HUES6 (cell line): ENCODE data around the gene EDN2.

Experiments
- H3K27ac ChIP-seq: 2 replicates; pipeline ENCODE4 v1.7.0; 2013; ENCODE audit warnings: low read depth, mild to moderate bottlenecking, low read length, inconsistent platforms
- H3K27me3 ChIP-seq: 2 replicates; pipeline ENCODE4 v1.6.1; 2013; ENCODE audit warnings: low read length; ENCODE audit not compliant: control insufficient read depth, insufficient read depth
- H3K36me3 ChIP-seq: 2 replicates; pipeline ENCODE4 v1.6.1; 2013; ENCODE audit warnings: low read length; ENCODE audit not compliant: control insufficient read depth, insufficient read depth
- H3K4me1 ChIP-seq: 2 replicates; pipeline ENCODE4 v1.6.1; 2013; ENCODE audit warnings: low read length; ENCODE audit not compliant: control insufficient read depth, insufficient read depth
- H3K4me3 ChIP-seq: 2 replicates; pipeline ENCODE4 v1.5.1; 2013; ENCODE audit warnings: low read depth, low read length
- H3K9ac ChIP-seq: one replicate; pipeline ENCODE4 v1.6.1; 2013; ENCODE audit warnings: mild to moderate bottlenecking, low read length
- H3K9me3 ChIP-seq: 2 replicates; pipeline ENCODE4 v1.6.1; 2013; ENCODE audit warnings: low read depth, low read length; ENCODE audit not compliant: control insufficient read depth, insufficient read depth

The EDN2 gene

DNA sequence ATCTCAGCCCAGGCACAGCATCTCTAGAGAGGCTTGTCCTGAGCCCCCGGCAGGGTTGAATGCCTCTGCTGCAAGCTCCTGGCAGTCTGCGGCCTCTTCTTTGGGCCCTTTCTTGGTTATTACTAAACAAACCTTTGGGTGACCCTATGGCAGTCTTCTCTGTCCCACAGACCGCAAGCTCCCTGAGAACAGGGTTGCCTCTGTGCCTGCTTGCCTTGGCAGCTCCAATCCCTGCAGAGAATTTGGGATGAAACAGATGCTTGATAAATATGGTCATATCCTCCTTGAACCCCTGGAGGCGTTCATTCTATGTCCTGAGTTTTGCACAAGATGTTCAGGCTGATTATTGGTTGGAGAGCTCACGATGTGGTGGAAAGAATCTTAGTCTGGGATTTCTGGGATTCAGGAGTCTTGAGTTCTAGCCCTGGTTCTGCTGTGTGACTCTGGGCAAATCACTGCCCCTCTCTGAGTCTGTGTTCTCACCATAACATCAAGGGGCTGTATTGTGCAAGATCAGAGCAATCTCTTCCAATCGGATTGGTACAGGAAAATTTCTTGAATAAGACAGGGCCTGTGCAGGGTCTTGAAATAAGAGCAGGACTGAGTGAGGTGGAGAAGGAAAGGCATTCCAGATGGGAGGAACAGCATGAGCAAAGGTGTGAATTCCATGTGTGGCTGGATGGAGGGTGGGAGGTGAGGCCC lies 49.6 kb downstream of the EDN2 start:
- no peak overlapping the region for H3K4me3 ChIP-seq
- H3K27ac ChIP-seq, result peak overlapping the region; percentile 51; the same call in 1 of the 2 replicates
- peaks cover 50% of the 10 kb centered on the region for H3K4me1 ChIP-seq
- H3K27me3 ChIP-seq, result peaks cover 6% of the 10 kb centered on the region; the same call in 1 of the 2 replicates
- no peaks in the 10 kb centered on the region for H3K9me3 ChIP-seq
- peak overlapping the region; percentile 50 for H3K9ac ChIP-seq
- H3K36me3 ChIP-seq, result no peaks in the 10 kb centered on the region

- H3K27ac ChIP-seq, result no peak overlapping the region; the same call in 1 of the 2 replicates
Measured at GRCh38 chr1:41434306-41434705, 50.2 kb downstream of the EDN2 start.

DNA sequence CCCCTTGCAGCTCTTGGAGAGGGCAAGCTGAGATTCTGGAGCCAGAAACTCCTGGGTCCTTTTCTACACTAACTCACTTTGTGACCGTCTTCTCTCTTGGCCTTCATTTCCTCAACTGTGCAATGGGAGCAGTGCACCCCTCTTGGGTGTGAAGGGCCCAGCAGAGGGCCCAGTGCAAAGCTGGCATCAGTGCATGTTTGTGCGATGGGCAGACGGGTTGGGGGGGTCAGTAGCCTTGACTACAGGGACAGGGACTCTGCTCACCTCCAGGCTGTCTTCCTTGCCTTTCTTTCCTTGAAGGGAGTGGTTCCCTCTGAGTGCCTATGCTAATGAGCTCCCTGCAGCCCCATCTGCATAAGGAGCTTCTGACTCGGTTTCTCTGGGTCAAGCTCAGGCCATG lies 51.0 kb downstream of the EDN2 start:
- H3K4me1 ChIP-seq, result peaks cover 50% of the 10 kb centered on the region
- no peak overlapping the region for H3K27ac ChIP-seq
- H3K9me3 ChIP-seq, result no peaks in the 10 kb centered on the region
- H3K9ac ChIP-seq, result no peak overlapping the region
- peaks cover 6% of the 10 kb centered on the region; the same call in 1 of the 2 replicates for H3K27me3 ChIP-seq
- no peak overlapping the region for H3K4me3 ChIP-seq
- H3K36me3 ChIP-seq, result no peaks in the 10 kb centered on the region

More at GRCh38 chr1:41434306-41434705, 50.2 kb downstream of the EDN2 start:
- peaks cover 50% of the 10 kb centered on the region for H3K4me1 ChIP-seq
- H3K4me3 ChIP-seq, result no peak overlapping the region
- H3K27me3 ChIP-seq, result peaks cover 6% of the 10 kb centered on the region; the same call in 1 of the 2 replicates
- no peaks in the 10 kb centered on the region for H3K9me3 ChIP-seq
- no peak overlapping the region for H3K9ac ChIP-seq
- no peaks in the 10 kb centered on the region for H3K36me3 ChIP-seq

DNA sequence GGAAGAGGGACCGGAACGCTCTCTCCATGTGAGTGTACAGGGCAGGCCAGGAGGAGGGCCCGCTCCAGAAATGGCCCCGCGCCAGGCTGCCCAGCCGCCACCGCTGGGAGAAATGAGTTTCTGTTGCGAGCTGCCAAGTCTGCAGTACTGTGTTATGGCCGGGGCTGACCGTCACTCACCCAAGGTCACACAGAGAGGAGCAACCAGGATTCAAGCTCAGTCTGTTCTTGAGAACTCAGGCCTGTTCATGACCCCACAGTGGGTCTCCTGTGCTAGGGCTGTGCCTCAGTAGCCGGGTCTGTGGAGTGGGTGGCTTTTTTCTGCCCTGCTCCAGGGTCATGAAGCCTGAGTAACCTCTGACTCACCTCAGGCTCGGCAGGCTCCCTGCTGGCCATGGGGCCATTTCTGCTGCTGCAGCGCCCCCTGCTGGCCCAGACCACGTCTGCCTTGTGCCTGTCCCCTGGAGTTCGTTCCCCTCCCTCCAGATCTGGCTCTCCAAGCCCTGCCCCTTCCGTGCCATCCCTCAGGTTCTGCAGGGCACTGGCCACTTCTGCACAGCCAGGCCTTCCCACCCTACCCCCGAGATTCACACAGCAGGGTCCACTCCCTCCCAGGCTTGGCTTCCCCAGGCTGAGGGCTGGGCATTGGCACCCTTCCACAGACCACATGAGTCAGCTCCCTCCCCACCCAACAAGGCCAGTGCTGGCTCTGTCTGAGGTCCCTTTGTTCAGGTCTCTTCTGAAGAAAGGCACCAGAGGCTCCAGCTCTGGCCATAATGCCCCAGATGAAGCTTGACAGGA lies 51.8 kb downstream of the EDN2 start:
- Histone ChIP-seq H3K27ac (no peak overlapping the region), H3K4me3 (no peak overlapping the region), H3K27me3 (peaks cover 6% of the 10 kb centered on the region; the same call in 1 of the 2 replicates), H3K9me3 (no peaks in the 10 kb centered on the region), H3K9ac (no peak overlapping the region), H3K36me3 (no peaks in the 10 kb centered on the region), H3K4me1 (peaks cover 50% of the 10 kb centered on the region)

- H3K36me3 ChIP-seq, result no peaks in the 10 kb centered on the region
- H3K4me1 ChIP-seq, result peaks cover 41% of the 10 kb centered on the region
- no peaks in the 10 kb centered on the region for H3K9me3 ChIP-seq
- no peak overlapping the region for H3K27ac ChIP-seq
- H3K27me3 ChIP-seq, result peaks cover 6% of the 10 kb centered on the region; the same call in 1 of the 2 replicates
- no peak overlapping the region for H3K9ac ChIP-seq
- H3K4me3 ChIP-seq, result no peak overlapping the region
Measured at GRCh38 chr1:41431490-41432350, 52.8 kb downstream of the EDN2 start.

GRCh38 chr1:41430582-41430981 lies 53.9 kb downstream of the EDN2 start:
- Histone ChIP-seq H3K9ac (no peak overlapping the region), H3K36me3 (no peaks in the 10 kb centered on the region), H3K27me3 (peaks cover 6% of the 10 kb centered on the region; the same call in 1 of the 2 replicates), H3K4me3 (no peak overlapping the region), H3K27ac (no peak overlapping the region), H3K9me3 (no peaks in the 10 kb centered on the region), H3K4me1 (peaks cover 29% of the 10 kb centered on the region)

- Histone ChIP-seq H3K4me1 (peaks cover 24% of the 10 kb centered on the region), H3K36me3 (no peaks in the 10 kb centered on the region), H3K27ac (no peak overlapping the region), H3K9me3 (no peaks in the 10 kb centered on the region), H3K27me3 (peaks cover 6% of the 10 kb centered on the region; the same call in 1 of the 2 replicates), H3K4me3 (no peak overlapping the region), H3K9ac (no peak overlapping the region)
Measured at GRCh38 chr1:41430069-41430468, 54.4 kb downstream of the EDN2 start.

GRCh38 chr1:41429641-41430035 lies 54.8 kb downstream of the EDN2 start:
- peaks cover 2% of the 10 kb centered on the region; the same call in 1 of the 2 replicates for H3K27me3 ChIP-seq
- H3K4me3 ChIP-seq, result no peak overlapping the region
- H3K27ac ChIP-seq, result no peak overlapping the region
- no peaks in the 10 kb centered on the region for H3K36me3 ChIP-seq
- H3K9ac ChIP-seq, result no peak overlapping the region
- H3K4me1 ChIP-seq, result peaks cover 20% of the 10 kb centered on the region
- H3K9me3 ChIP-seq, result no peaks in the 10 kb centered on the region
